ENCODE results near the gene NOP14. TPM values are rescaled to one million over a fixed set of nuclear protein-coding genes. Genes with fewer than 3 reads are reported as not detected.

NOP14 gene
- total RNA-seq (10 to 100 TPM; 17.4 to 25.4 TPM), polyA plus RNA-seq (ENCODE audit: insufficient read depth, low read depth, low replicate concordance) (15.0 TPM)
- long read RNA-seq, donor 1, partial matches to known transcripts: 0 of 2 reads
- long read RNA-seq, donor 1, other reads (novel, unspliced or antisense): 0 of 2 reads
- long read RNA-seq, donor 2, partial matches to known transcripts: 0 of 10 reads
- long read RNA-seq, donor 2, other reads (novel, unspliced or antisense): 10 of 10 reads

- H3K36me3 ChIP-seq (ENCODE audit: low read depth, missing control alignments): no peaks in the 10 kb centered on the region
- WGBS, 2 donors: 1% methylated on average over 97 of the region's 105 CpGs; no CpG with 5 or more reads in 1 of the 2 donors
- H3K9me3 ChIP-seq: no peaks in the 10 kb centered on the region
- DNase-seq: peak; percentile 99
- intact Hi-C loops (cut with DNase I; ENCODE audit: low total_unique reads): no loop called here
- TF ChIP-seq CTCF (IDR thresholded peaks at IDR 0.05): peak; percentile 31 to 66 (median 38)
- TF ChIP-seq POLR2A (IDR thresholded peaks at IDR 0.05): no peak
- peak within 1 kb of the TSS; percentile 91 to 99 for H3K4me3 ChIP-seq
- H3K27ac ChIP-seq: peak within 1 kb of the TSS; percentile 74 to 86
- H3K27me3 ChIP-seq: no peaks in the 10 kb centered on the region
- H3K4me1 ChIP-seq: peaks cover 13% of the 10 kb centered on the region
Observed at GRCh38 chr4:2963175-2963965, at the start of gene NOP14, which contains the start of gene GRK4. NOP14 (minus strand) TSS chr4:2963406; CDS start chr4:2963319, 87 bp downstream. GRK4 (plus strand) TSS chr4:2963571; CDS start chr4:2964071, 500 bp downstream.

GRCh38 chr4:3011456-3012220 is 48.4 kb upstream of the NOP14 start:
- Histone ChIP-seq H3K27me3 (no peaks in the 10 kb centered on the region), H3K4me1 (no peaks in the 10 kb centered on the region), H3K4me3 (no peak overlapping the region), H3K9me3 (no peaks in the 10 kb centered on the region), H3K36me3 (ENCODE audit: low read depth, missing control alignments) (no peaks in the 10 kb centered on the region), H3K27ac (no peak overlapping the region)
- TF ChIP-seq POLR2A (IDR thresholded peaks at IDR 0.05): no peak
- no peak for DNase-seq
- intact Hi-C loops (cut with DNase I; ENCODE audit: low total_unique reads): no loop called here
- 92 to 96% methylated on average over 17 of the region's 17 CpGs for WGBS, 2 donors

GRCh38 chr4:3010998-3011397 is 47.8 kb upstream of the NOP14 start:
- no peak overlapping the region for H3K4me3 ChIP-seq
- WGBS, 2 donors: 89 to 98% methylated on average over 5 of the region's 5 CpGs
- H3K27ac ChIP-seq: no peak overlapping the region

GRCh38 chr4:3010577-3010976 is 47.4 kb upstream of the NOP14 start:
- Histone ChIP-seq H3K36me3 (ENCODE audit: low read depth, missing control alignments) (no peaks in the 10 kb centered on the region), H3K9me3 (no peaks in the 10 kb centered on the region), H3K4me3 (no peak overlapping the region), H3K4me1 (no peaks in the 10 kb centered on the region), H3K27ac (no peak overlapping the region), H3K27me3 (no peaks in the 10 kb centered on the region)
- 89 to 91% methylated on average over 2 of the region's 2 CpGs for WGBS, 2 donors
- TF ChIP-seq POLR2A (IDR thresholded peaks at IDR 0.05) (no peak), CTCF (IDR thresholded peaks at IDR 0.05) (no peak)
- intact Hi-C loops (cut with DNase I; ENCODE audit: low total_unique reads): no loop called here
- DNase-seq: no peak

More at GRCh38 chr4:3010998-3011397, 47.8 kb upstream of the NOP14 start:
- intact Hi-C loops (cut with DNase I; ENCODE audit: low total_unique reads): no loop called here
- TF ChIP-seq CTCF (IDR thresholded peaks at IDR 0.05) (no peak), POLR2A (IDR thresholded peaks at IDR 0.05) (no peak)
- H3K9me3 ChIP-seq: no peaks in the 10 kb centered on the region
- H3K27me3 ChIP-seq: no peaks in the 10 kb centered on the region
- no peaks in the 10 kb centered on the region for H3K36me3 ChIP-seq (ENCODE audit: low read depth, missing control alignments)
- H3K4me1 ChIP-seq: no peaks in the 10 kb centered on the region
- DNase-seq: no peak

- Histone ChIP-seq H3K36me3 (ENCODE audit: low read depth, missing control alignments) (no peaks in the 10 kb centered on the region), H3K27me3 (no peaks in the 10 kb centered on the region), H3K9me3 (no peaks in the 10 kb centered on the region), H3K4me3 (no peak overlapping the region), H3K4me1 (no peaks in the 10 kb centered on the region), H3K27ac (no peak overlapping the region)
- WGBS, 2 donors: 93 to 94% methylated on average over 7 of the region's 7 CpGs
- no peak for DNase-seq
- TF ChIP-seq CTCF (IDR thresholded peaks at IDR 0.05): no peak
- intact Hi-C loops (cut with DNase I; ENCODE audit: low total_unique reads): no loop called here
Observed at GRCh38 chr4:3009422-3009821, 46.2 kb upstream of the NOP14 start.

Data from testis (tissue), 5 donors.